Endothelial cell of umbilical vein (primary cell): ENCODE results near the gene PRH1.

Source experiments
- GATA2 ChIP-seq: IDR thresholded peaks from 2 replicates; pipeline ENCODE4 v1.7.0; 2011; ENCODE audit warnings: low read depth, mild to moderate bottlenecking, moderate library complexity, mixed read lengths, low read length; ENCODE audit not compliant: insufficient read length, insufficient read depth
- JUN ChIP-seq: IDR thresholded peaks from 2 replicates; pipeline ENCODE4 v1.6.1; 2011; ENCODE audit warnings: borderline replicate concordance, low read depth; ENCODE audit not compliant: insufficient read length, insufficient read depth
- POLR2A ChIP-seq: IDR thresholded peaks from 2 replicates; pipeline ENCODE4 v1.6.1; 2012; ENCODE audit warnings: low read depth, mild to moderate bottlenecking, control low read depth, low read length
- POLR2AphosphoS5 ChIP-seq: IDR thresholded peaks from 2 replicates; pipeline ENCODE4 v1.6.1; 2012; ENCODE audit warnings: low read depth, mild to moderate bottlenecking, control low read depth, low read length, moderate library complexity; ENCODE audit not compliant: insufficient read depth
- TF ChIP-seq, protein P1 (sequence below): IDR thresholded peaks from 2 replicates; pipeline ENCODE4 v1.6.1; 2011; ENCODE audit not compliant: insufficient read depth, insufficient read length
- TF ChIP-seq, protein P2 (sequence below), 2 donors: IDR thresholded peaks; 1 replicate in 1 of 2; 2 replicates in 1 of 2; pipeline ENCODE4 v1.5.1; 2011; ENCODE audit warnings: low read length in 2 of 2, mild to moderate bottlenecking in 2 of 2, moderate library complexity in 2 of 2, control low read depth in 1 of 2, inconsistent platforms in 1 of 2, low read depth in 1 of 2; ENCODE audit not compliant: insufficient read depth in 1 of 2; ENCODE audit errors: extremely low read depth in 1 of 2

DNA sequence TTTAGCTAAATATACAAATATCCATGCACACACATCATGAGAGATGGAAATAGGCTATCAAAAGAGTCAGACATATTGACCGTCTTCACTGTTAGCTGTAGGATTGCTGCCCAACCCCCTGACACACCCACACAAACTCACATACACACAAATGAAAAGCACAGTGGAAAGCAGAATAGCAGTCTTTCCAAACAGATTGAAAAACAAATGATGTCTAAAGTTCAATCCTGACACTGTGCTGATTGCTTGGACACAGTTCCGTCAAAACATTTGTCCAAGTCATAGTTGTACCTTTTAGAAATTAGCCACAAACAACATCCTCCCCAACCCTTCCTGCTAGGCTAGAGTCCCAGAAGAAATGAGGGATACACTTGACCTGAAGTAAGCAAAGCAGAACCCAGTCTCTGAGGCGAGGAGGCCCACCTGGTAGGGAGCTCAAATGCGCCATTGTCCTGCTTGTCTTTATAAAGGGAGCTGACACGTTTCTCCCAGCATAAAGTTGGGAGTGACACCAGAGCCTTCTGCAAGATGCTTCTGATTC is 44.8 kb upstream of the PRH1 start, which contains the start of gene PRH2:
- TF ChIP-seq, protein P1, sequence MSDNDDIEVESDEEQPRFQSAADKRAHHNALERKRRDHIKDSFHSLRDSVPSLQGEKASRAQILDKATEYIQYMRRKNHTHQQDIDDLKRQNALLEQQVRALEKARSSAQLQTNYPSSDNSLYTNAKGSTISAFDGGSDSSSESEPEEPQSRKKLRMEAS: no peak
- TF ChIP-seq POLR2A (no peak), POLR2AphosphoS5 (no peak), GATA2 (no peak), JUN (no peak)
- TF ChIP-seq, protein P2, sequence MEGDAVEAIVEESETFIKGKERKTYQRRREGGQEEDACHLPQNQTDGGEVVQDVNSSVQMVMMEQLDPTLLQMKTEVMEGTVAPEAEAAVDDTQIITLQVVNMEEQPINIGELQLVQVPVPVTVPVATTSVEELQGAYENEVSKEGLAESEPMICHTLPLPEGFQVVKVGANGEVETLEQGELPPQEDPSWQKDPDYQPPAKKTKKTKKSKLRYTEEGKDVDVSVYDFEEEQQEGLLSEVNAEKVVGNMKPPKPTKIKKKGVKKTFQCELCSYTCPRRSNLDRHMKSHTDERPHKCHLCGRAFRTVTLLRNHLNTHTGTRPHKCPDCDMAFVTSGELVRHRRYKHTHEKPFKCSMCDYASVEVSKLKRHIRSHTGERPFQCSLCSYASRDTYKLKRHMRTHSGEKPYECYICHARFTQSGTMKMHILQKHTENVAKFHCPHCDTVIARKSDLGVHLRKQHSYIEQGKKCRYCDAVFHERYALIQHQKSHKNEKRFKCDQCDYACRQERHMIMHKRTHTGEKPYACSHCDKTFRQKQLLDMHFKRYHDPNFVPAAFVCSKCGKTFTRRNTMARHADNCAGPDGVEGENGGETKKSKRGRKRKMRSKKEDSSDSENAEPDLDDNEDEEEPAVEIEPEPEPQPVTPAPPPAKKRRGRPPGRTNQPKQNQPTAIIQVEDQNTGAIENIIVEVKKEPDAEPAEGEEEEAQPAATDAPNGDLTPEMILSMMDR (IDR thresholded peaks at IDR 0.05; ENCODE audit: extremely low read depth in 1 of 2, insufficient read depth in 1 of 2, low read depth in 1 of 2, low read length in 2 of 2): no peak
